ENCODE data around the gene CEP85. TPM values are rescaled to one million over a fixed set of nuclear protein-coding genes. Genes with fewer than 3 reads are reported as not detected.

CEP85 gene
- total and polyA plus RNA-seq, 2 of the 13 experiments (the other 11 are each of a cell fraction or from before 2014, with no cell fraction given) = 16.1 to 26.7 TPM

- Histone ChIP-seq H3K4me1 (ENCODE audit: insufficient read depth, low read length) (peaks cover 36% of the 10 kb centered on the region), H4K20me1 (ENCODE audit: insufficient read depth, low read length) (no peaks in the 10 kb centered on the region), H3K9ac (ENCODE audit: insufficient read depth, low read depth, low read length) (no peak overlapping the region), H3K4me3 (replicated peaks in 1 of 3; ENCODE audit: insufficient read depth in 1 of 3, low read depth in 2 of 3, low read length in 3 of 3) (peak overlapping the region; percentile 72 to 81 (median 74); a peak in 5 of 6 replicates), H3K9me3 (ENCODE audit: low read length) (no peaks in the 10 kb centered on the region), H3K4me2 (ENCODE audit: low read depth, low read length) (peak overlapping the region; percentile 100), H3K36me3 (replicated peaks in 1 of 2; ENCODE audit: control insufficient read depth in 1 of 2, insufficient read depth in 2 of 2, low read length in 2 of 2) (no peaks in the 10 kb centered on the region), H2AFZ (ENCODE audit: low read length) (no peak overlapping the region), H3K79me2 (ENCODE audit: insufficient read depth, low read length) (no peaks in the 10 kb centered on the region), H3K27me3 (ENCODE audit: control insufficient read depth in 1 of 2, insufficient read depth in 2 of 2, low read length in 2 of 2) (no peaks in the 10 kb centered on the region; a peak in 2 of 5 replicates), H3K27ac (ENCODE audit: extremely low read length, insufficient read depth, low read length) (no peak overlapping the region)
- in situ Hi-C loops (cut with HindIII; ENCODE audit: extremely low pct_ligation_motif_present, low pct_unique_long_range_greater_than_20kb) (no loop called here), intact Hi-C loops (cut with micrococcal nuclease; ENCODE audit: unreplicated experiment) (loop anchor here (1.0 kb wide), 1 partner anchor 9 kb away; no protein-coding TSS in a partner anchor)
- CTCF ChIA-PET (ENCODE audit: low intra/inter-chr PET ratio, low total read pairs) = no interaction called here
- BruUV-seq (replicated peaks) = TSS peak; percentile 84
- 22% methylated on average over 7 of the region's 7 CpGs for WGBS (ENCODE audit: low lambda C conversion rate)
- no peak for DNase-seq (ENCODE audit: low spot score)
- ATAC-seq = peak; percentile 40; the same call in 2 of the 3 replicates
- TF ChIP-seq ZEB1 (IDR thresholded peaks at IDR 0.05; ENCODE audit: insufficient replicate concordance, low read depth) = no peak
- TF ChIP-seq KMT2A (CRISPR knock-in tag; IDR thresholded peaks at IDR 0.05) = no peak
- TF ChIP-seq NBN (conservative IDR thresholded peaks at IDR 0.05) = no peak
- TF ChIP-seq ZKSCAN8 (CRISPR knock-in tag; IDR thresholded peaks at IDR 0.05; ENCODE audit: borderline replicate concordance) = no peak
- no peak for TF ChIP-seq NFE2L2 (IDR thresholded peaks at IDR 0.05; ENCODE audit: low read length)
- 0 out of 2 replicates have a peak, but pooled peaks have one; percentile 12 for TF ChIP-seq MED13 (CRISPR knock-in tag; IDR thresholded peaks at IDR 0.05)
- TF ChIP-seq ZNF138 (CRISPR knock-in tag; IDR thresholded peaks at IDR 0.05; ENCODE audit: low read depth) = no peak
- no peak for TF ChIP-seq ZSCAN30 (CRISPR knock-in tag; IDR thresholded peaks at IDR 0.05)
- no peak for TF ChIP-seq ZBTB14 (CRISPR knock-in tag; IDR thresholded peaks at IDR 0.05)
- POLR2A ChIA-PET = interaction anchor here (1.2 to 3.5 kb wide), 6 partner anchors 10 to 201 kb away, joined by 3 to 50 read pairs (median 5); partner anchors contain the start of genes CATSPER4, CEP85, CNKSR1 and ZNF593
- FAIRE-seq = no peak
These were observed 9.4 kb upstream of the CEP85 start for GRCh38 chr1:26224606-26225005.

All from HepG2 (cell line).